Activated T-helper 17 cell treated with anti-CD3 and anti-CD28 coated beads, Interleukin-2, amount 50 U/mL, for 72 hours (primary cell): ENCODE measurements around the gene GPRIN1. TPM values are rescaled to one million over a fixed set of nuclear protein-coding genes. Genes with fewer than 3 reads are reported as not detected.
"Not testable (repeated sequence)": the region's sequence is repeated elsewhere in the genome, so short reads cannot be mapped to it uniquely, and the experiment has no call there.

Experiments used
- ATAC-seq: fragments of 150-1000 bp; cut with Tn5 transposase; replicated peaks from 2 replicates; pipeline ENCODE4 v1.10.0; 2021; ENCODE audit warnings: mild to moderate bottlenecking, moderate library complexity
- H3K27ac Mint-ChIP-seq: one replicate; pipeline ENCODE4 v1.8.0; 2022; ENCODE audit warnings: mixed read lengths
- H3K27me3 Mint-ChIP-seq: one replicate; pipeline ENCODE4 v1.8.0; 2022; ENCODE audit warnings: mixed read lengths
- H3K36me3 Mint-ChIP-seq: one replicate; pipeline ENCODE4 v1.8.0; 2022; ENCODE audit warnings: low read depth, mild to moderate bottlenecking, mixed read lengths
- H3K4me1 Mint-ChIP-seq: one replicate; pipeline ENCODE4 v1.8.0; 2022; ENCODE audit warnings: mixed read lengths
- H3K4me3 Mint-ChIP-seq: one replicate; pipeline ENCODE4 v1.8.0; 2022; ENCODE audit warnings: mild to moderate bottlenecking, mixed read lengths
- H3K9me3 Mint-ChIP-seq: one replicate; pipeline ENCODE4 v1.8.0; 2022; ENCODE audit warnings: mixed read lengths
- total RNA-seq, 2 donors: library from RNA; stranded (reverse); gene quantifications; one replicate each; pipeline ENCODE4 v1.2.3, GENCODE V29; 2022

Gene GPRIN1
- total RNA-seq, 2 donors from 2014 or later: 4.8 to 8.9 TPM

DNA sequence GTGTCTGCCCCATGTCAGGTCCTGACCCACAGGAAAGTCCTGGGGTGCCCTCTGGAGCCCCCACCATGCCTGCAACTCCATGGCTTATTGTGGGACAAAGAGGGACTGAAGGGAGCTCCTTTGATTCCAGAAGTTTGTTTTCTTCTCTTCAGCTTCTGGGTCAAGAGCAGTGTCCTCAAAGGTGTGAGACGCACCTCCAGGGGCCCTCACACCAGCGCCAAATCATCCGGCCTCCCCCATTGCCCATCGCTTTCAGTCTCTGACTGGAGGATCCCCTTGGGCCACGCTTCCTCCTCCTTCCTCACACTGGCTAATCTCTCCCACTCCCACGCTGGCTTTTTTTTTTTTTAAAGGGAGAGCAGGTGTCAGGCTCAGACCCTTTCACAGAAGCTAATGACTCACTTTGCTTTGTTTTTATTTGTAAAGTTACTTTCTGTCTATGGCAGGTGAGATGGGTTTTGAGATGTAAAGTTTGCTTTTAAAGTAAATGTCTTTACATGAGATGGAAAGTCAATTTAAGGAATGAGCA lies 44.1 kb downstream of the GPRIN1 start:
- Mint-ChIP-seq H3K9me3 (no peaks in the 10 kb centered on the region), H3K36me3 (no peaks in the 10 kb centered on the region), H3K4me1 (peaks cover 8% of the 10 kb centered on the region), H3K27me3 (peaks cover 3% of the 10 kb centered on the region), H3K4me3 (no peak overlapping the region), H3K27ac (no peak overlapping the region)
- no peak for ATAC-seq

DNA sequence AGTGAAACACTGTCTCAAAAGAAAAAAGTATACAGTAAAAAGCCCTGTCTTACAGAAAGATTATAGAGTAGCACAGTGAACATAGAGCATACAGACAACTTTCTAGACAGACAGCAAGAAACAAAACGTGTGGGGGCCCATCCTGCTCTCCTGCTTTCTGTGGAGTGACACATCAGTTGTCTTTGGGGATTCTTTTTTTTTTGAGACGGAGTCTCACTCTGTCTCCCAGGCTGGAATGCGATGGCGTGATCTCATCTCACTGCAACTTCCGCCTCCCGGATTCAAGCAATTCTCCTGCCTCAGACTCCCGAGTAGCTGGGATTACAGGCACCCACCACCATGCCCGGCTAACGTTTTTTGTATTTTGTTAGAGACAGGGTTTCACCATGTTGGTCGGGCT lies 46.0 kb downstream of the GPRIN1 start:
- Mint-ChIP-seq H3K4me1 (peaks cover 18% of the 10 kb centered on the region), H3K27me3 (peaks cover 3% of the 10 kb centered on the region), H3K27ac (no peak overlapping the region), H3K36me3 (no peaks in the 10 kb centered on the region), H3K4me3 (no peak overlapping the region), H3K9me3 (no peaks in the 10 kb centered on the region)
- no peak for ATAC-seq

DNA sequence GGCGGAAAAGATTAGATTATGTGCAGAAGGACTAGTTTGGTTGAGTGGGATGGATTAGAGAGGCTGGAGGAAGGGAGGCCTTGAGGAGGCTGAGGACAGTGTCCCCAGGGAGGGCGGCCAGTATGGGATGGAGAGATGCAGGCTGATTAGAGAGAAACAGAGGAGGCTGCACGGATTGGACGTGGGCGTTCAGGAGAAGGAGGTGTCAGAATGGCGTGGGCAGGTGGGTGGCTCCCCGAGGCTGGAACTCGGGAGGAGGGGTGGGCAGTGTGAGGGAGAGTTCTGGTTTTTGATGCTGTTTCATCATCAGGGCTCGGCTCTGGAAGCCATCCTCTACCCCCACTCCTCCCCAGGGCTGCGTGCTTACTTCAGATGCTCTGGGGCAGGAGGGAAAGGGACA lies 47.8 kb downstream of the GPRIN1 start:
- H3K36me3 Mint-ChIP-seq: no peaks in the 10 kb centered on the region
- H3K27me3 Mint-ChIP-seq: peaks cover 3% of the 10 kb centered on the region
- H3K4me1 Mint-ChIP-seq: peaks cover 18% of the 10 kb centered on the region
- ATAC-seq: no peak
- H3K4me3 Mint-ChIP-seq: no peak overlapping the region
- H3K27ac Mint-ChIP-seq: peak overlapping the region; percentile 22
- no peaks in the 10 kb centered on the region for H3K9me3 Mint-ChIP-seq

DNA sequence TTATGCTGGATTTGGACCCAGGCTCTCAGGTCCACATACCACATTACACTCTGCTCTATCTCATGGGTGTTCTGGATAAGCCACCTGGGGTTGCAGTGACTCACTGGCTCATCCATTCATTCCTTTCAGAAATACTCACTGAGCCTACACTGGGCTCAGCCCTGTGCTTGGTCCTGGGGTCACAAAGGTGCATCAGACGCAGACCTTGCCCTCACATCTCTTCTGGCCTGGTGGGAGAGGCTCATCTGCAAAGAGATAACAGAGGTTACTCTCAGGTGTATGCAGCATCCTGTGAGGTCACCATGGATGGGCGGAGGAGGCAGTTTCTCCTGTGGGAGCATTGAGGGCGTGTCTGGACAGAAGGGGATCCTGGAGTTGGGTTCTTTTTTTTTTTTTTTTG lies 48.7 kb downstream of the GPRIN1 start:
- no peak overlapping the region for H3K4me3 Mint-ChIP-seq
- ATAC-seq: peak; percentile 30
- no peaks in the 10 kb centered on the region for H3K9me3 Mint-ChIP-seq
- peaks cover 18% of the 10 kb centered on the region for H3K4me1 Mint-ChIP-seq
- H3K36me3 Mint-ChIP-seq: no peaks in the 10 kb centered on the region
- peaks cover 3% of the 10 kb centered on the region for H3K27me3 Mint-ChIP-seq
- H3K27ac Mint-ChIP-seq: no peak overlapping the region

DNA sequence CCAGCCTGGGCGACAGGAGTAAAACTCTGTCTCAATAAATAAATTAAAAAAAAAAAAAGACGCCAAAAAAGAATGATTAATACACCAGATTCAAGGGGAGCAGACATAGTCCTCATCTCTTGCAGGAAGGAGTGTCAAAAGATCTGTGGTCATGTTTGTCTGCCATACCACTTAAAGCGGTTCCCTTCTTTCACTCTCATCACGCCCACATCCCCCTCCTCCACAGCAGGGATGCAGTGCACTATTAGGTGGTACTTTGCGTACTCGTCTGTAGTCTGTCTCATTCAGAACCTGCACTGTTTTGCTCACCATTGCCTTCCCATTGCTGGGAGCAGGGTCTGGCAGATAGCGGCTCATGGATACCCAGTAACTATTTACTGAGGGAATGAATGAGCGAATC lies 49.6 kb downstream of the GPRIN1 start:
- H3K4me1 Mint-ChIP-seq: peaks cover 23% of the 10 kb centered on the region
- no peaks in the 10 kb centered on the region for H3K36me3 Mint-ChIP-seq
- H3K27me3 Mint-ChIP-seq: peaks cover 3% of the 10 kb centered on the region
- no peak overlapping the region for H3K27ac Mint-ChIP-seq
- peak; percentile 57 for ATAC-seq
- no peaks in the 10 kb centered on the region for H3K9me3 Mint-ChIP-seq
- H3K4me3 Mint-ChIP-seq: no peak overlapping the region

DNA sequence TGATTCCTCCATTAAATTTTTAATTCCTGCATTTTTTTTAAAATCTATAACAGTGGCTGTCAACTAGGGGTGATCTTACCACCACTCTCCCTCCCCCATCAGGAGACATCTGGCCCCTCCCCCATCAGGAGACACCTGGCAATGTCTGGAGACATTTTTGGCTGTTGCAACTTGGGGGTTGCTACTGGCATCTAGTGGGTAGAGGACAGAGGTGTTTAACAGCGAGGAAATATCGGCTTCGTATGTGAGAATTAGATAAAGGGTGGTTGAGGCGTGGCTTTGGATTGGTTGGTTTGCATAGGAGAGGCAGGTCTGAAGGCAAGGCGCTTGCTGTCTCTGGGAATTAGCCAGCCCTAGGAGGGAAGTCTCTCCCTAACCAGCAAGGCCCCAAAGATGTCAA lies 50.3 kb downstream of the GPRIN1 start:
- Mint-ChIP-seq H3K27me3 (peaks cover 3% of the 10 kb centered on the region), H3K36me3 (no peaks in the 10 kb centered on the region), H3K9me3 (no peaks in the 10 kb centered on the region), H3K4me1 (peaks cover 28% of the 10 kb centered on the region), H3K4me3 (no peak overlapping the region), H3K27ac (peak overlapping the region; percentile 75)
- no peak for ATAC-seq

DNA sequence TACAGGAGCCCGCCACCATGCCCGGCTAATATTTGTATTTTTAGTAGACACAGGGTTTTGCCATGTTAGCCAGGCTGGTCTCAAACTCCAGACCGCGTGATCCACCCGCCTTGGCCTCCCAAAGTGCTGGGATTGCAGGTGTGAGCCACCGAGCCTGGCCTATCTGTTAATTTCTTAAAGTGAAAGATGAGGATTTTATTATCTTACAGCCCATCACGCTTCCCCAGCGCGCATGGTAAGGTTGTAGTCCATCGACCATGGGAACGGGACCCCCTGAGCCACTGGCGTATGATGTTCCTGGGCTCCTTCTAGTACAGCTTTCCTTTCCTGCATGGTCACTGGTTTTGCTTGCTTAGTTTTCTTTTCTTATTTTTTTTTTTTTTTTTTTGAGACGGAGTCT lies 52.1 kb downstream of the GPRIN1 start:
- H3K36me3 Mint-ChIP-seq: no peaks in the 10 kb centered on the region
- peaks cover 3% of the 10 kb centered on the region for H3K27me3 Mint-ChIP-seq
- peaks cover 28% of the 10 kb centered on the region for H3K4me1 Mint-ChIP-seq
- H3K27ac Mint-ChIP-seq: no peak overlapping the region
- H3K9me3 Mint-ChIP-seq: no peaks in the 10 kb centered on the region
- H3K4me3 Mint-ChIP-seq: no peak overlapping the region
- ATAC-seq: no peak

DNA sequence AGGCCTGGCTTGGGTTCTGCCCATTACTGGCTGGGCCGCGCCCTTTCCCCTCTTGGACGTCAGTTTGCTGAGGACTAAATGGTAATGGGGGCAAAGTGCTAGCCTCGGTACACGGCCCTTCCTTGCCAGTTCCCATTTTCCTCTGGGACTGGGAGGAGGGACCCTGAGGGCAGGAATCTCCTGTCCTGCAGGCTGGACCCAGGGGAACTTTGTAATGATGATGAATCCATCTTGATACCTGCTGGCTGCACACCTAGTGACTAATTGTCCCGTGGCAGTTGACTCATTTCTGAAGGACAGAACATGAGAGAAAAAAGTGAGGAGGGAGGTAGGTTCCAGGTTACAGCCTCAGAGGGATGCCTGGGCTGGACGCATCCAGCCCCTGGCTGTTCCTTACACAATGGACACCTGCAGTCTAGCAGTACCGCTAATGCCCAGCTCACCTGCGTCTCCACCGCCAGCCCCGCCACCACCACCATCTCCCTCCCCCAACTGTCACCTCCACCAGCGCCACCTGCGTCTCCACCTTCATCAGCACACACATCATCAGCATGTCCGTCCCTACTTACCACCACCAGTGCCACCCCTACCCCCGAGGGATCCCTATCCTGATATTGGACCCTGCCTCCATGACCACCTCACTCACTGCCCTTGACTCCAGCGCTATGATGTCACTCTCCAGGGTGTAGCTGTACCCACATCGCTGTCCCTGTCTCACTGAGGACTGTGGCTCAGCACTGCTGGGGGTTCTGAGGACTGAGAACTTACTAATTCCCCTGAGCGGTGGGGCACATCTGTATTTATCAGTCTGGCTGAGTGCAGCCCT lies 56.5 kb downstream of the GPRIN1 start:
- H3K4me3 Mint-ChIP-seq: peak overlapping the region; percentile 37
- H3K36me3 Mint-ChIP-seq: no peaks in the 10 kb centered on the region

DNA sequence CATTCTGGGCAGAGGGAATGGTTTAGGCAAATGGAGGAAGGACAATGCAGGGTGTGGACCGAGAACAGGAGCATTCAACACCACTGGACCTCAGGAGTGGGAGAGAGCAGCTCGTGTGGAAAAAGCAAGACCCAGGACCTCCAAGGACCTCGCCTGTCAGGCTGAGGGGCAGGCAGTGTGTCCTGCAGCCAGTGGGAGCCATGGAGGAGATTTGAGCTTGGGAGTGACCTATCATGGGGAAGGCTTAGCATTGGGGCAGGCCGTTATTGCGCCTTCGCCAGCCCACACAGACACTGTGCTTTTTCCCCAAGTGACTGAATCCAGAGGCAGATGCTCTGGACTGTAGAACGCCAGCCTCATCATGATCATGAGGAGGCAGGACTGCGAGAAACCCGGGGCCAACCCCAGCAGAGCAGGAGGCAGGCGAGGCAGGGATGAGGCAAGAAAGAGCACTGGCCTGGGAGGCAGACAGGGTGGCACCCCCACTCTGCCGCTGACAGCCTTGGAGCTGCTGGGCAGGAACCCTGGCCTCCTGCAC lies 57.6 kb downstream of the GPRIN1 start:
- Mint-ChIP-seq H3K36me3 (no peaks in the 10 kb centered on the region), H3K4me1 (peaks cover 16% of the 10 kb centered on the region), H3K9me3 (no peaks in the 10 kb centered on the region), H3K27ac (peak overlapping the region; percentile 68), H3K27me3 (no peaks in the 10 kb centered on the region), H3K4me3 (no peak overlapping the region)
- no peak for ATAC-seq

More for the DNA sequence above, 56.5 kb downstream of the GPRIN1 start:
- Mint-ChIP-seq H3K9me3 (no peaks in the 10 kb centered on the region), H3K27me3 (no peaks in the 10 kb centered on the region), H3K27ac (peak overlapping the region; percentile 68), H3K4me1 (peaks cover 10% of the 10 kb centered on the region)
- peak; percentile 82 for ATAC-seq

DNA sequence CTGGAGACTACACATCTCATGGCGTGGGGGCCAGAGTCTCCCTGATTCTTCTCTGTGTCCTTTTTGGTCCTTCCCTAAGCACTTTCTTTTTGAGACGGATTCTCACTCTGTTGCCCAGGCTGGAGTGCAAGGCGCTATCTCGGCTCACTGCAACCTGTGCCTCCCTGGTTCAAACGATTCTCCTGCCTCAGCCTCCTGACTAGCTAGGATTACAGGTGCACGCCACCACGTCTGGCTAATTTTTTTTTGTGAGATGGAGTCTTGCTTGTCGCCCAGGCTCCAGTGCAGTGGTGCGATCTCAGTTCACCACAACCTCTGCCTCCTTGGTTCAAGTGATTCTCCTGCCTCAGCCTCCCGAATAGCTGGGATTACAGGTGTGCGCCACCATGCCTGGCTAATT lies 59.0 kb downstream of the GPRIN1 start:
- not testable (repeated sequence) for H3K27me3 Mint-ChIP-seq, H3K36me3 Mint-ChIP-seq, ATAC-seq, H3K9me3 Mint-ChIP-seq
- H3K4me1 Mint-ChIP-seq: peaks cover 14% of the 10 kb centered on the region
- peak overlapping the region; percentile 61 for H3K27ac Mint-ChIP-seq
- peak overlapping the region; percentile 66 for H3K4me3 Mint-ChIP-seq

DNA sequence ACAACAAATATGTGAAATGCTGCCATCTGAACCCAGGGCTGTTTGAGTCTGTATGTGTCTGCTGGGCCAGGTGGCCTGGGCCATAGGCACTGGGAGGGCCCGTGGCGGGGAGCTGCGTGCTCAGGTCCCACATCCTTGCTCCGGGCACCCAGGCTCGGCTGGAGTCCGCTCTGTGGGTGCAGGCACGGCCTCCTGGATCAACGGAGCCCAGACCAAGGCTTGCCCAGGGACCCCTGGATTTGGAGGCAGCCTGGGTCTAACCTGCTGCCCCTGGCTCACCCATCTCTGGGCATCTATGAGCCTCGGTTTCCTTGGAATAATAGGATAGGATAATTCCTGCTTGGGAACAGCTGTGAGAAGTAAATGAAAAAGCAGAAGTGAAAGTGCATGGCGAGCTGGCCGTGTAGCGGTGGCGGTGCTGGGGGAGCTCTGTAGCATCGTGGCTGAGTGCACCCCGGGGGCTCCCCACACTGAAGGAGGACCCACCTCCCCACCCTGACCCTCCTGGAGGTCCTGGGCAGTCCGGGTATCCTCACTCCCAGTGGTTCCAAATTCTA lies 59.6 kb downstream of the GPRIN1 start:
- no peaks in the 10 kb centered on the region for H3K9me3 Mint-ChIP-seq
- no peaks in the 10 kb centered on the region for H3K36me3 Mint-ChIP-seq
- peak overlapping the region; percentile 61 for H3K27ac Mint-ChIP-seq
- H3K4me3 Mint-ChIP-seq: peak overlapping the region; percentile 66
- peaks cover 11% of the 10 kb centered on the region for H3K4me1 Mint-ChIP-seq
- ATAC-seq: no peak
- H3K27me3 Mint-ChIP-seq: no peaks in the 10 kb centered on the region

DNA sequence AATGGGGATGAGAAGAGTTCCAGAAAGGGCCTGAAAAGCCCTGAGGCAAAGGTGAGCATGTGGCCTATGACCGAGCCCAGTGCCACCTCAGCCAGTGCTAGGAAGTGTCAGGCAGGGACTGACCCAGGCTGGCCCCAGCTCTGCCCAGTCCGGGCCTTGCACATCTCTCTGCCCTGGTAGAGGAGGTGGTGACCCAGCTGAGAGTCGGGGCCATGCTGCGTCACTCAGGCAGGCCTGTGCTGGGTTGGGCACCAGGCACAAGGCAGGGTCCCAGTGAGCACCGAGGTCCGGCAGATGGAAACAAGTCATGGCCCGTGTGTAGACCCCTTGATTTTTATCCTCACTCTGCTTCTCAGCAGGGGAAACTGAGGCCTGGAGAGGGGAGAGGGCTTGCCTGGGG lies 60.1 kb downstream of the GPRIN1 start:
- H3K27me3 Mint-ChIP-seq: no peaks in the 10 kb centered on the region
- H3K4me1 Mint-ChIP-seq: peaks cover 8% of the 10 kb centered on the region

DNA sequence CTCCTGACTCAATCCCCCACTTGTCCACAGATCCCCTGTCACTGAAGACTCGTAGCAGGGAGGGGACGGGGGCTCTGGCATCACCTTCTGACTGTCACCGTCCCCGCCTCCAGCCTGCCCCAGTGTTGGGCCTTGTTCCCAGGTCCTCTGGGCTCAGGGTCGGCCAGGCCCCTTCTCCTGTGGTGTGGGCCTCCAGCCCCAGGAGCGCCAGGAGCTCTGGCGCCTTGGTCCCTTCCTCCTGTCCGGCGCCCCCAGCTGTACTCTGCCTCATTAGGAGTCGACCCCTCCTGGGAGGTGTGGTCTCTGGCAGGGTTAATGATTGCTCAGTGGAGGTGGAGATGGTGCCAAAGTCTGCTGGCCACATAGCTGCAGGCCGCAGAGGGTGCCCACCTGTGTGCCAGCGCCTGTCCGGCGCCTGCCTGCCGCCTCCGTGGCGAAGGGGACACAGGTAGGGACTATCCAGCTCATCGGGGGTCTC lies 61.0 kb downstream of the GPRIN1 start, which contains the start of gene CDHR2:
CDHR2 (plus strand) TSS at position 376 of the 478 bp plus-strand sequence. CDS start 16,011 bp downstream, outside the sequence.
- peaks cover 6% of the 10 kb centered on the region for H3K4me1 Mint-ChIP-seq
- no peaks in the 10 kb centered on the region for H3K36me3 Mint-ChIP-seq
- ATAC-seq: no peak
- H3K27ac Mint-ChIP-seq: peak within 1 kb of the TSS; percentile 94
- H3K9me3 Mint-ChIP-seq: no peaks in the 10 kb centered on the region
- H3K4me3 Mint-ChIP-seq: peak within 1 kb of the TSS; percentile 66
- no peaks in the 10 kb centered on the region for H3K27me3 Mint-ChIP-seq

More for the DNA sequence above, 60.1 kb downstream of the GPRIN1 start:
- no peaks in the 10 kb centered on the region for H3K9me3 Mint-ChIP-seq
- no peak for ATAC-seq
- H3K27ac Mint-ChIP-seq: peak overlapping the region; percentile 61
- no peaks in the 10 kb centered on the region for H3K36me3 Mint-ChIP-seq
- H3K4me3 Mint-ChIP-seq: peak overlapping the region; percentile 66

DNA sequence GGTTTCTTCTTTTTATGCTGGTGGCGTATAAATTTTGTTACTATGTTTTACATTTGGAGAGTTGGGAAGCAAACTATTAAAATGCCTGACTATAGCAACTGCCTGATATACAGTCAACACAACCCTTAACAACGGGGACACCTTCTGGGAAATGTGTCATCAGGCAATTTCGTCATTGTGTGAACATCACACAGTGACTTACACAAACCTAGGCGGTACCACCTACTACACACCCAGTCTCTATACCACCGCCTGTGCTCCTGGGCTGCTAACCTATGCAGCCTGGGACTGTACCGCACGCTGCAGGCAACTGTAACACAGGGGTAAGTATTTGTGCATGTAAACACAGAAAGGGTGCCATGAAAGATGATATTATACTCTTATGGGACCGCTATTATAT lies 62.2 kb downstream of the GPRIN1 start:
- peak; percentile 64 for ATAC-seq

More for the DNA sequence above, 62.2 kb downstream of the GPRIN1 start:
- Mint-ChIP-seq H3K4me1 (peaks cover 6% of the 10 kb centered on the region), H3K36me3 (no peaks in the 10 kb centered on the region), H3K4me3 (no peak overlapping the region), H3K27me3 (no peaks in the 10 kb centered on the region), H3K9me3 (no peaks in the 10 kb centered on the region), H3K27ac (peak overlapping the region; percentile 94)
